ENCODE results near the gene PTPN14. TPM values are rescaled to one million over a fixed set of nuclear protein-coding genes. Genes with fewer than 3 reads are reported as not detected.

PTPN14 gene
- total RNA-seq, 2 experiments from 2014 or later, result 2.7 to 2.8 TPM

- H3K27ac Mint-ChIP-seq, result no peak overlapping the region
Observed at GRCh38 chr1:214383381-214384372, 167.7 kb downstream of the PTPN14 start.

GRCh38 chr1:214380986-214381695 is 170.3 kb downstream of the PTPN14 start:
- Mint-ChIP-seq H3K27ac (no peak overlapping the region), H3K4me1 (ENCODE audit: low read depth) (no peaks in the 10 kb centered on the region), H3K27me3 (ENCODE audit: low read depth) (no peaks in the 10 kb centered on the region), H3K4me3 (no peak overlapping the region), H3K36me3 (ENCODE audit: low read depth) (no peaks in the 10 kb centered on the region), H3K9me3 (no peaks in the 10 kb centered on the region)
- intact Hi-C loops (cut with micrococcal nuclease), result no loop called here
- no peak for DNase-seq
- CTCF ChIA-PET, result interaction anchor here (0.7 kb wide), 1 partner anchor 49 kb away, joined by 4 read pairs; no protein-coding TSS in a partner anchor

More at GRCh38 chr1:214383381-214384372, 167.7 kb downstream of the PTPN14 start:
- CTCF ChIA-PET, result no interaction called here
- no peaks in the 10 kb centered on the region for H3K36me3 Mint-ChIP-seq (ENCODE audit: low read depth)
- DNase-seq, result no peak
- H3K4me1 Mint-ChIP-seq (ENCODE audit: low read depth), result no peaks in the 10 kb centered on the region
- no peak overlapping the region for H3K4me3 Mint-ChIP-seq
- intact Hi-C loops (cut with micrococcal nuclease), result no loop called here
- no peaks in the 10 kb centered on the region for H3K9me3 Mint-ChIP-seq
- H3K27me3 Mint-ChIP-seq (ENCODE audit: low read depth), result no peaks in the 10 kb centered on the region

DNA sequence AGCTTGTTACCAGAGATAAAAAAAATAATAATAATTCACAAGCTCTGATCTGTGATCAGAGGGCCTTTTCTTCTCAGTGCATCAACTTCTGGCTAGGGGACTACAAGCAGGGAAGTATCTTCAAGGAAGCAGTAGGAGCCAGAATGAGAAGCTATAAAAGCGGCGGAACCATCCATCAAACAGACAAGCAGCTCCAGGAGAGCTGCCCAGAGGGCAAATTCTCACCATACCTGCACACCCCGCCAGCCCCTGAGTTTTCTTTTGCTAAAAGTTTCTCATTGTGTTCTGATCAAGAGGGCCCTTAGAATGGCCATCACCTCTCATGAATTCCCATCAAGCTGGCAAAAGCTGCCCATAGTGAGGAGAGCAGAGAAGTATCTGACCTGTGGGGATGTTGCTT is 171.0 kb downstream of the PTPN14 start:
- CTCF ChIA-PET, result interaction anchor here (0.7 kb wide), 1 partner anchor 48 kb away, joined by 4 read pairs; no protein-coding TSS in a partner anchor
- no peak for DNase-seq

DNA sequence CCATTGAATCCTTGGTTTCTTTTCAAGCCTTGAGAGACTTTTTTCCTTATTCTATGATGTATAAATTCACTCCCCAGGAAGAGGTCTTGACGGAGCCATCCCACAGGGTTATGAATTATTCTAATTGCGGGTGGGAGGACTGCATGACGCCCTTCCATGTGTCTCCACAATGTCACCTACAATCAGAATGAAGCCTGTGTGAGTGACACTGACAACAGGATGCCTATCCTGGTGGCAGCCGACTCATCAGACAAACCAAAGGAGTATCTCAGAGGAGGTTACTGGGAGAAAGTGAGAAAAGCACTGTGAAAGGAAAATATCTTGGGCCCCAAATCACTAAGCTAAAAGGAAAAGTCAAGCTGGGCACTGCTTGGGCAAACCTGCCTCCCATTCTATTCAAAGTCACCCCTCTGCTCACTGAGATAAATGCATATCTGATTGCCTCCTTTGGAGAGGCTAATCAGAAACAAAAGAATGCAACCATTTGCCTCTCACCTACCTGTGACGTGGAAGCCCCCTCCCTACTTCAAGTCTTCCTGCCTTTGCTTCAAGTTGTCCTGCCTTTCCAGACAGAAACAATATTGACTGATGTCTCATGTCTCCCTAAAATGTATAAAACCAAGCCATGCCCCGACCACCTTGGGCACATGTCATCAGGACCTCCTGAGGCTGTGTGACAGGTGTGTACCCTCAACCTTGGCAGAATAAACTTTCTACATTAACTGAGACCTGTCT is 172.0 kb downstream of the PTPN14 start:
- CTCF ChIA-PET, result no interaction called here
- Mint-ChIP-seq H3K36me3 (ENCODE audit: low read depth) (no peaks in the 10 kb centered on the region), H3K4me3 (no peak overlapping the region), H3K27me3 (ENCODE audit: low read depth) (no peaks in the 10 kb centered on the region), H3K9me3 (no peaks in the 10 kb centered on the region), H3K4me1 (ENCODE audit: low read depth) (no peaks in the 10 kb centered on the region), H3K27ac (no peak overlapping the region)
- DNase-seq, result no peak
- intact Hi-C loops (cut with micrococcal nuclease), result no loop called here

More for the DNA sequence above, 171.0 kb downstream of the PTPN14 start:
- intact Hi-C loops (cut with micrococcal nuclease), result no loop called here
- Mint-ChIP-seq H3K36me3 (ENCODE audit: low read depth) (no peaks in the 10 kb centered on the region), H3K27ac (no peak overlapping the region), H3K9me3 (no peaks in the 10 kb centered on the region), H3K4me3 (no peak overlapping the region), H3K4me1 (ENCODE audit: low read depth) (no peaks in the 10 kb centered on the region), H3K27me3 (ENCODE audit: low read depth) (no peaks in the 10 kb centered on the region)

DNA sequence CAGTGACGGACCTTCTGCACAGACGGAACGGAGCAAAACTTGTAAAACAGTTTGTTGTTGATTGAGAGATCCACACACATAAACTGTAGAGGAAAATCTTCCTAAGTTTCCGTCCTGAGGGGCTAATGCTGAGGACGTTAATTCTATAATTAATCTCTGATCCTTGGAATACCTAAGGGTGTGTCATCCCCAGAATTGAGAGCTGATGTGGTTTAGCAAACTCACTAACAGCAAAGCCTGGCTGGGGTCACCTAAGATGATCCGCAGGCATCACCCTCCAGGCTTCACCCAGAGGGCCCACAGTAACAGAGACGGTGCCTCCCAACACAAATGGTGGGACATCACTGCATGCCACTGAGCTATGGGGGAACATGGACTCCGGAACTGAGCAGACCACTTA is 172.9 kb downstream of the PTPN14 start:
- Mint-ChIP-seq H3K4me3 (no peak overlapping the region), H3K9me3 (no peaks in the 10 kb centered on the region), H3K27ac (no peak overlapping the region), H3K36me3 (ENCODE audit: low read depth) (no peaks in the 10 kb centered on the region), H3K27me3 (ENCODE audit: low read depth) (no peaks in the 10 kb centered on the region), H3K4me1 (ENCODE audit: low read depth) (no peaks in the 10 kb centered on the region)
- intact Hi-C loops (cut with micrococcal nuclease), result no loop called here
- CTCF ChIA-PET, result no interaction called here
- no peak for DNase-seq

GRCh38 chr1:214377886-214378285 is 173.5 kb downstream of the PTPN14 start:
- intact Hi-C loops (cut with micrococcal nuclease), result no loop called here
- Mint-ChIP-seq H3K9me3 (no peaks in the 10 kb centered on the region), H3K4me1 (ENCODE audit: low read depth) (no peaks in the 10 kb centered on the region), H3K36me3 (ENCODE audit: low read depth) (no peaks in the 10 kb centered on the region), H3K4me3 (no peak overlapping the region), H3K27me3 (ENCODE audit: low read depth) (no peaks in the 10 kb centered on the region), H3K27ac (no peak overlapping the region)
- DNase-seq, result no peak
- CTCF ChIA-PET, result no interaction called here

DNA sequence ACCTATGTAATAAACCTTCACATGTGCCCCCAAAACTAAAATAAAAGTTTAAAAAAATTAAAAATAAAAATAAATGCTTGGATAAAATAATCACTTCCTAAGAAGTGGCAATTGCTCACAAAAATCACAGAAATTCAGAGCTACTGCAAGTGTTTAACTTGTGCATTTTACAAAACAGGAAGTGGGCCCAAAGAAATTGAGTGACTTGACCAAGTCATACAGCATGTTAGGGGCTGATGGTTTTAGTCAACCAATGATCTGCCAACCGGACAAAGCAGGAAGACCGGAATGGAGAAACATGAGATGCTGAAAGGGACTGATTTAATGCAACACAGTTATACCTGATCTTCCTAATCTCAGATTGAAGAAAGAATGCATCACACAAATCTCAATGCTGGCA is 173.9 kb downstream of the PTPN14 start:
- Mint-ChIP-seq H3K4me1 (ENCODE audit: low read depth) (no peaks in the 10 kb centered on the region), H3K27me3 (ENCODE audit: low read depth) (no peaks in the 10 kb centered on the region), H3K9me3 (no peaks in the 10 kb centered on the region), H3K36me3 (ENCODE audit: low read depth) (no peaks in the 10 kb centered on the region), H3K27ac (no peak overlapping the region), H3K4me3 (no peak overlapping the region)
- intact Hi-C loops (cut with micrococcal nuclease), result no loop called here
- DNase-seq, result no peak
- CTCF ChIA-PET, result no interaction called here

GRCh38 chr1:214372092-214372491 is 179.3 kb downstream of the PTPN14 start:
- Mint-ChIP-seq H3K4me1 (ENCODE audit: low read depth) (no peaks in the 10 kb centered on the region), H3K27me3 (ENCODE audit: low read depth) (no peaks in the 10 kb centered on the region), H3K27ac (no peak overlapping the region), H3K36me3 (ENCODE audit: low read depth) (no peaks in the 10 kb centered on the region), H3K4me3 (no peak overlapping the region), H3K9me3 (no peaks in the 10 kb centered on the region)
- intact Hi-C loops (cut with micrococcal nuclease), result no loop called here
- no peak for DNase-seq
- CTCF ChIA-PET, result interaction anchor here (0.6 kb wide), 1 partner anchor 1064 kb away, joined by 4 read pairs; no protein-coding TSS in a partner anchor

GRCh38 chr1:214370615-214371014 is 180.8 kb downstream of the PTPN14 start:
- DNase-seq, result no peak
- H3K4me1 Mint-ChIP-seq (ENCODE audit: low read depth), result no peaks in the 10 kb centered on the region
- intact Hi-C loops (cut with micrococcal nuclease), result no loop called here
- no peak overlapping the region for H3K27ac Mint-ChIP-seq
- H3K27me3 Mint-ChIP-seq (ENCODE audit: low read depth), result peaks cover 5% of the 10 kb centered on the region
- H3K36me3 Mint-ChIP-seq (ENCODE audit: low read depth), result no peaks in the 10 kb centered on the region
- no peak overlapping the region for H3K4me3 Mint-ChIP-seq
- CTCF ChIA-PET, result no interaction called here
- H3K9me3 Mint-ChIP-seq, result no peaks in the 10 kb centered on the region

- no peaks in the 10 kb centered on the region for H3K4me1 Mint-ChIP-seq (ENCODE audit: low read depth)
- H3K36me3 Mint-ChIP-seq (ENCODE audit: low read depth), result no peaks in the 10 kb centered on the region
- H3K4me3 Mint-ChIP-seq, result no peak overlapping the region
- intact Hi-C loops (cut with micrococcal nuclease), result no loop called here
- H3K27me3 Mint-ChIP-seq (ENCODE audit: low read depth), result peaks cover 7% of the 10 kb centered on the region
- no peak overlapping the region for H3K27ac Mint-ChIP-seq
- H3K9me3 Mint-ChIP-seq, result no peaks in the 10 kb centered on the region
- DNase-seq, result no peak
- CTCF ChIA-PET, result no interaction called here
Observed at GRCh38 chr1:214369364-214369763, 182.0 kb downstream of the PTPN14 start.

- Mint-ChIP-seq H3K4me1 (ENCODE audit: low read depth) (no peaks in the 10 kb centered on the region), H3K9me3 (no peaks in the 10 kb centered on the region), H3K27me3 (ENCODE audit: low read depth) (peaks cover 16% of the 10 kb centered on the region), H3K36me3 (ENCODE audit: low read depth) (no peaks in the 10 kb centered on the region), H3K27ac (no peak overlapping the region), H3K4me3 (no peak overlapping the region)
- CTCF ChIA-PET, result no interaction called here
- no peak for DNase-seq
- intact Hi-C loops (cut with micrococcal nuclease), result no loop called here
Observed at GRCh38 chr1:214367841-214368240, 183.6 kb downstream of the PTPN14 start.

GRCh38 chr1:214364786-214365295 is 186.6 kb downstream of the PTPN14 start:
- CTCF ChIA-PET, result no interaction called here
- Mint-ChIP-seq H3K9me3 (no peaks in the 10 kb centered on the region), H3K4me1 (ENCODE audit: low read depth) (peaks cover 6% of the 10 kb centered on the region), H3K27me3 (ENCODE audit: low read depth) (peaks cover 31% of the 10 kb centered on the region), H3K4me3 (no peak overlapping the region), H3K27ac (no peak overlapping the region), H3K36me3 (ENCODE audit: low read depth) (no peaks in the 10 kb centered on the region)
- DNase-seq, result no peak
- intact Hi-C loops (cut with micrococcal nuclease), result no loop called here
